HepG2 (cell line): ENCODE results near the gene PPP1R1B. TPM values are rescaled to one million over a fixed set of nuclear protein-coding genes. Genes with fewer than 3 reads are reported as not detected.

Experiments used
- DRAP1 ChIP-seq: IDR thresholded peaks from 2 replicates; pipeline ENCODE4 v1.6.1; 2016; ENCODE audit warnings: missing genetic modification reagents, missing compliant biosample characterization
- FOXJ3 ChIP-seq: sonication (generic); formaldehyde crosslinking; IDR thresholded peaks from 2 replicates; pipeline ENCODE4 v1.4.0; 2020; ENCODE audit warnings: missing genetic modification reagents, mild to moderate bottlenecking, borderline replicate concordance
- GATAD2A ChIP-seq: IDR thresholded peaks from 2 replicates; pipeline ENCODE4 v1.6.1; 2016
- HMG20B ChIP-seq: conservative IDR thresholded peaks from 2 replicates; pipeline ENCODE4 v1.6.1; 2016; ENCODE audit warnings: missing genetic modification reagents, missing compliant biosample characterization
- HNRNPH1 ChIP-seq: fragments of 200-400 bp; formaldehyde crosslinking; optimal IDR thresholded peaks from 2 replicates; pipeline ENCODE3; 2017; ENCODE audit warnings: mild to moderate bottlenecking, low read depth, low read length
- ISL2 ChIP-seq: sonication (generic); formaldehyde crosslinking; IDR thresholded peaks from 2 replicates; pipeline ENCODE4 v1.5.0; 2020; ENCODE audit warnings: missing genetic modification reagents
- JUND ChIP-seq: sonication (generic); formaldehyde crosslinking; IDR thresholded peaks from 2 replicates; pipeline ENCODE4 v1.8.0; 2022; ENCODE audit warnings: mild to moderate bottlenecking, missing genetic modification reagents
- MTA1 ChIP-seq: sonication (generic); formaldehyde crosslinking; IDR thresholded peaks from 2 replicates; pipeline ENCODE4 v1.4.0; 2020; ENCODE audit warnings: missing genetic modification reagents, mild to moderate bottlenecking, borderline replicate concordance
- NFE2L2 ChIP-seq: fragments of 150-350 bp; IDR thresholded peaks from 2 replicates; pipeline ENCODE4 v1.6.1; 2014; ENCODE audit warnings: low read length
- NR1H2 ChIP-seq: sonication (generic); formaldehyde crosslinking; IDR thresholded peaks from 2 replicates; pipeline ENCODE4 v1.8.1; 2022; ENCODE audit warnings: low read depth, missing genetic modification reagents, borderline replicate concordance
- NR2F6 ChIP-seq, 2 experiments: IDR thresholded peaks; 2 replicates each; pipeline ENCODE4 v1.6.1; 2016; ENCODE audit warnings: antibody characterized with exemption in 1 of 2, mild to moderate bottlenecking in 1 of 2
- RAD51 ChIP-seq: fragments of 450-650 bp; IDR thresholded peaks from 2 replicates; pipeline ENCODE4 v1.6.1; 2016; ENCODE audit warnings: borderline replicate concordance
- RARG ChIP-seq: sonication (generic); formaldehyde crosslinking; IDR thresholded peaks from 2 replicates; pipeline ENCODE4 v1.4.0; 2020; ENCODE audit warnings: low read depth, mild to moderate bottlenecking, missing genetic modification reagents
- TERF1 ChIP-seq: sonication (generic); formaldehyde crosslinking; IDR thresholded peaks from 2 replicates; pipeline ENCODE4 v1.8.0; 2022; ENCODE audit warnings: mild to moderate bottlenecking, missing genetic modification reagents, moderate library complexity
- THAP9 ChIP-seq: sonication (generic); formaldehyde crosslinking; IDR thresholded peaks from 2 replicates; pipeline ENCODE4; 2020; ENCODE audit warnings: missing genetic modification reagents, mild to moderate bottlenecking, borderline replicate concordance
- ZFY ChIP-seq: sonication (generic); formaldehyde crosslinking; IDR thresholded peaks from 2 replicates; pipeline ENCODE4 v1.4.0; 2020; ENCODE audit warnings: missing genetic modification reagents
- ZNF124 ChIP-seq: sonication (generic); formaldehyde crosslinking; IDR thresholded peaks from 2 replicates; pipeline ENCODE4 v1.4.0; 2020; ENCODE audit warnings: missing genetic modification reagents
- ZNF18 ChIP-seq: sonication (generic); formaldehyde crosslinking; IDR thresholded peaks from 2 replicates; pipeline ENCODE4 v1.8.0; 2022; ENCODE audit warnings: mild to moderate bottlenecking, missing genetic modification reagents; ENCODE audit not compliant: insufficient replicate concordance
- ZNF549 ChIP-seq: sonication (generic); formaldehyde crosslinking; IDR thresholded peaks from 2 replicates; pipeline ENCODE4 v1.5.0; 2020; ENCODE audit warnings: missing genetic modification reagents
- ZNF746 ChIP-seq: sonication (generic); formaldehyde crosslinking; IDR thresholded peaks from 2 replicates; pipeline ENCODE4 v1.8.0; 2022; ENCODE audit warnings: mild to moderate bottlenecking, missing genetic modification reagents
- polyA plus RNA-seq, 8 experiments: library from polyadenylated mRNA; depleted of rRNA in 3 of 8; stranded (reverse) in 7 of 8; unstranded in 1 of 8; fragments of >200 nt; fragmentation: Illumina TruSeq in 4 of 8; extraction: Trizol in 4 of 8; gene quantifications; 2 replicates each; pipeline versions ENCODE4 v1.2.1 to v1.2.3, GENCODE V29; 2011 to 2016; ENCODE audit warnings: low read depth in 4 of 8, missing spikeins in 1 of 8, mixed read lengths in 1 of 8; ENCODE audit not compliant: insufficient read depth in 1 of 8
- total RNA-seq, 5 experiments: library from RNA; depleted of rRNA; stranded (reverse); fragments of >200 nt; fragmentation: Illumina TruSeq; extraction: Trizol; gene quantifications; 2 replicates each; pipeline ENCODE4 v1.2.3, GENCODE V29; 2016; ENCODE audit warnings: low read depth in 1 of 5
- TF ChIP-seq, protein P1 (sequence below): sonication (generic); formaldehyde crosslinking; IDR thresholded peaks from 2 replicates; pipeline ENCODE4 v1.8.1; 2023; ENCODE audit warnings: mild to moderate bottlenecking, missing genetic modification reagents

PPP1R1B gene
- total and polyA plus RNA-seq, 2 of the 13 experiments (the other 11 are each of a cell fraction or from before 2014, with no cell fraction given): 0.08 TPM; not detected in 1

GRCh38 chr17:39618956-39619785 is 7.6 kb upstream of the PPP1R1B start (continued):
- no peak for TF ChIP-seq NFE2L2
- no peak for TF ChIP-seq MTA1 (CRISPR knock-in tag)
- TF ChIP-seq NR1H2 (CRISPR knock-in tag): no peak
- no peak for TF ChIP-seq DRAP1 (CRISPR knock-in tag)
- TF ChIP-seq ZNF124 (CRISPR knock-in tag): no peak
- no peak for TF ChIP-seq ZNF746
- no peak for TF ChIP-seq TERF1 (CRISPR knock-in tag)
- TF ChIP-seq RAD51: no peak
- no peak for TF ChIP-seq ISL2 (CRISPR knock-in tag)
- TF ChIP-seq JUND: no peak
- no peak for TF ChIP-seq ZNF549 (CRISPR knock-in tag)
- TF ChIP-seq THAP9 (CRISPR knock-in tag): no peak
- TF ChIP-seq HMG20B (CRISPR knock-in tag): no peak
- no peak for TF ChIP-seq HNRNPH1
- TF ChIP-seq, protein P1, sequence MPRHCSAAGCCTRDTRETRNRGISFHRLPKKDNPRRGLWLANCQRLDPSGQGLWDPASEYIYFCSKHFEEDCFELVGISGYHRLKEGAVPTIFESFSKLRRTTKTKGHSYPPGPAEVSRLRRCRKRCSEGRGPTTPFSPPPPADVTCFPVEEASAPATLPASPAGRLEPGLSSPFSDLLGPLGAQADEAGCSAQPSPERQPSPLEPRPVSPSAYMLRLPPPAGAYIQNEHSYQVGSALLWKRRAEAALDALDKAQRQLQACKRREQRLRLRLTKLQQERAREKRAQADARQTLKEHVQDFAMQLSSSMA (CRISPR knock-in tag): no peak
- no peak for TF ChIP-seq ZNF18 (CRISPR knock-in tag)
- no peak for TF ChIP-seq RARG
- no peak for TF ChIP-seq FOXJ3 (CRISPR knock-in tag)
- no peak for TF ChIP-seq NR2F6 (IDR thresholded peaks at IDR 0.05)
- TF ChIP-seq NR2F6 (CRISPR knock-in tag; IDR thresholded peaks at IDR 0.05): 0 out of 2 replicates have a peak, but pooled peaks have one; percentile 29
- peak; percentile 50; the same call in 1 of the 2 replicates for TF ChIP-seq GATAD2A
- no peak for TF ChIP-seq ZFY
